ENCODE results near the gene CLP1.

GRCh38 chr11:57620467-57620866 is 37.1 kb upstream of the CLP1 start:
- TF ChIP-seq CTCF (IDR thresholded peaks at IDR 0.05) (no peak), POLR2A (IDR thresholded peaks at IDR 0.05) (no peak)

Data from testis (tissue), 2 donors.